ENCODE results near the gene ELP2. TPM values are rescaled to one million over a fixed set of nuclear protein-coding genes. Genes with fewer than 3 reads are reported as not detected.
A peak's percentile ranks its signal among the peaks of the same experiment; 100 is the strongest.
"Not testable (repeated sequence)": the region's sequence is repeated elsewhere in the genome, so short reads cannot be mapped to it uniquely, and the experiment has no call there.

ELP2 gene
- total and polyA plus RNA-seq, 3 experiments from 2014 or later: 64.1 to 89.6 (median 85.8) TPM

DNA sequence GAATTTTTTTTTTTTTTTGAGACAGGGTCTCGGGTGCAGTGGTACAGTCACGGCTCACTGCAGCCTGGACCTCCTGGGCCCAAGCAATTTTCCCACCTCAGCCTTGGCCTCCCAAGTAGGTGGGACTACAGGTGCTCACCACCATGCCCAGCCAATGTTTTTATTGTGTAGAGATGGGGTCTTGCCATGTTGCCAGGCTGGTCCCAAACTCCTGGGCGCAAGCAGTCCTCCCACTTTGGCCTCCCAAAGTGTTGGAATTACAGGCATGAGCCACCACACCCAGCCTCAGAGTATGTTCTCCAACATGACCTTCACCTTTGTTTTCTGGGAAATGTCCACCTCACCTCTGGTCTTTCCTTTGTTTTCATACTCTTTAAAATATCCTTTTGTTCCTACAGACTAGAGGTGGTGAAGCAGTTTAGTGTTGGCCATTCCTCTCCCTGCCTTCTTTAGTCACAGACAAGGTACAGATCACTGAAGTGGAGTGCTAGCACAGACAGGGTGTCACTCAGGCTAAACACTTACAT lies 38.1 kb downstream of the ELP2 start:
- ChIA-PET POLR2A (no interaction called here), CTCF (no interaction called here)
- Mint-ChIP-seq H3K27me3 (peaks cover 0 to 2% of the 10 kb centered on the region in 2 donors), H3K36me3 (peaks cover 7 to 86% (median 25%) of the 10 kb centered on the region in 3 donors), H3K4me3 (no peak overlapping the region), H3K9me3 (no peaks in the 10 kb centered on the region), H3K27ac (peak overlapping the region in 1 of 8 donors; percentile 10), H3K4me1 (peaks cover 4 to 12% (median 5%) of the 10 kb centered on the region in 3 donors)
- Histone ChIP-seq H3K9me3 (ENCODE audit: low read length) (no peaks in the 10 kb centered on the region), H3K27me3 (ENCODE audit: insufficient read depth, low read length, poor library complexity, severe bottlenecking) (no peaks in the 10 kb centered on the region), H3K27ac (ENCODE audit: low read depth, low read length) (no peak overlapping the region), H3K36me3 (ENCODE audit: insufficient read depth, low read length) (peaks cover 27% of the 10 kb centered on the region), H3K4me3 (ENCODE audit: low read length) (no peak overlapping the region), H3K4me1 (ENCODE audit: insufficient read depth, low read length) (no peaks in the 10 kb centered on the region)
- no peak for DNase-seq

DNA sequence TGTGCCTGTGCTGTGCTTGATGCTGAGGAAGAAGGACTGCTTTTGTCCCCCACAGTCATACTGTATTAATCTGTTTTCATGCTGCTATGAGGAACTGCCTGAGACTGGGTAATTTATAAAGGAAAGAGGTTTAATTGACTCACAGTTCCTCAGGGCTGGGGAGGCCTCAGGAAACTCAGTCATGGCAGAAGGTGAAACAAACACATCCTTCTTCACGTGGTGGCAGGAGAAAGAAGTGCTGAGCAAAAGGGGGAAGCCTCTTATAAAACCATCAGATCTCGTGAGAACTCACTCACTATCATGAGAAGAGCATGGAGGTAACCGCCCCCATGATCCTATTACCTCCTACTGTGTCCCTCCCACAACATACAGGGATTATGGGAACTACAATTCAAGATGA lies 38.6 kb downstream of the ELP2 start:
- H3K36me3 ChIP-seq (ENCODE audit: insufficient read depth, low read length): peaks cover 32% of the 10 kb centered on the region
- H3K27me3 Mint-ChIP-seq; H3K9me3 ChIP-seq (ENCODE audit: low read length); CTCF ChIA-PET; H3K27ac ChIP-seq (ENCODE audit: low read depth, low read length); H3K4me3 Mint-ChIP-seq; H3K4me1 ChIP-seq (ENCODE audit: insufficient read depth, low read length); H3K9me3 Mint-ChIP-seq; POLR2A ChIA-PET; H3K4me1 Mint-ChIP-seq; H3K27me3 ChIP-seq (ENCODE audit: insufficient read depth, low read length, poor library complexity, severe bottlenecking); H3K4me3 ChIP-seq (ENCODE audit: low read length); DNase-seq: not testable (repeated sequence)
- peak overlapping the region in 4 of 8 donors; percentile 10 to 61 (median 28) for H3K27ac Mint-ChIP-seq
- peaks cover 7 to 86% (median 25%) of the 10 kb centered on the region in 3 donors for H3K36me3 Mint-ChIP-seq

DNA sequence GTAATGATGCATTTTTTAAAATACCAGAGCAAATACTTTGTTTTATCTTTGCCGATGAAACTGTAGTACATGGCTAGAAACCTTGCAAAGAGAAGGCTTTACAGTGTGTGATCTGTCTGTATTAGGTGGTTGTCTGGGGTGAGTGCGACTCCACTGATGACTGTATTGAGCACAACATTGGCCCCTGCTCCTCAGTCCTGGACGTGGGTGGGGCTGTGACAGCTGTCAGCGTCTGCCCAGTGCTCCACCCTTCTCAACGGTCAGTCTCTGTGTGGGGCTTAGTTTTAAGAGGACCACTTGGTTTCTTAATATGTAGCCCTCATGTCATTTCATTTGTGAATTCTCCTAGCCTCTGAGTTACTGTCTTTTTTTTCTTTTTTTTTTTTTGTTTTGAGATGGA lies 40.2 kb downstream of the ELP2 start:
- no peak overlapping the region for H3K27ac ChIP-seq (ENCODE audit: low read depth, low read length)
- H3K4me3 Mint-ChIP-seq: no peak overlapping the region
- peaks cover 0 to 2% of the 10 kb centered on the region in 2 donors for H3K27me3 Mint-ChIP-seq
- ChIA-PET POLR2A (no interaction called here), CTCF (no interaction called here)
- peaks cover 7 to 84% (median 21%) of the 10 kb centered on the region in 3 donors for H3K36me3 Mint-ChIP-seq
- peaks cover 40% of the 10 kb centered on the region for H3K36me3 ChIP-seq (ENCODE audit: insufficient read depth, low read length)
- no peaks in the 10 kb centered on the region for H3K9me3 ChIP-seq (ENCODE audit: low read length)
- H3K4me1 Mint-ChIP-seq: peaks cover 0 to 3% (median 0%) of the 10 kb centered on the region in 3 donors
- H3K9me3 Mint-ChIP-seq: no peaks in the 10 kb centered on the region
- H3K4me1 ChIP-seq (ENCODE audit: insufficient read depth, low read length): no peaks in the 10 kb centered on the region
- no peak overlapping the region for H3K4me3 ChIP-seq (ENCODE audit: low read length)
- peak overlapping the region in 1 of 8 donors; percentile 54 for H3K27ac Mint-ChIP-seq
- no peak for DNase-seq
- H3K27me3 ChIP-seq (ENCODE audit: insufficient read depth, low read length, poor library complexity, severe bottlenecking): no peaks in the 10 kb centered on the region

DNA sequence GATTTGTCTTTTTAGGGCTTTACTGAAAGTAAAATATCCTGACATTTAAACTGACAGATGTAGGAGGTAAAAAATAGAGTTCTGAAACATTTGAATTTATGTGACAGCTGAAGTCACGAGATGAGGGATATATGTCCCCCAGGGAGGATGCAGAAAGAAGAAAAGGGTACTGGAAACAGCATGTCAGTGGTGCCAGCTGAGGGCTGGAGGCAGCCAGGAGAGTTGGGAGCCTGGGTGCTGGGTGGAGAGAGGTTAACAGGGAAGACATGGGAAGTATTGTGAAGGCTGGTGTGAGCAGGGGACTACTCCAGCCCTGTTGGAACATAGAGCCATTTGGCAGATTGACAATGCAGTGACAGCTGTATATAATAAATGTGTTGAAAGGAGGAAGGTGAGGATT lies 45.8 kb downstream of the ELP2 start:
- Histone ChIP-seq H3K27ac (ENCODE audit: low read depth, low read length) (no peak overlapping the region), H3K4me1 (ENCODE audit: insufficient read depth, low read length) (no peaks in the 10 kb centered on the region), H3K36me3 (ENCODE audit: insufficient read depth, low read length) (peaks cover 31% of the 10 kb centered on the region), H3K27me3 (ENCODE audit: insufficient read depth, low read length, poor library complexity, severe bottlenecking) (no peaks in the 10 kb centered on the region), H3K9me3 (ENCODE audit: low read length) (no peaks in the 10 kb centered on the region), H3K4me3 (ENCODE audit: low read length) (no peak overlapping the region)
- peaks cover 3 to 7% (median 5%) of the 10 kb centered on the region in 3 donors for H3K4me1 Mint-ChIP-seq
- H3K27ac Mint-ChIP-seq: peak overlapping the region in 5 of 8 donors; percentile 24 to 80 (median 72)
- H3K9me3 Mint-ChIP-seq: no peaks in the 10 kb centered on the region
- H3K36me3 Mint-ChIP-seq: peaks cover 5 to 70% (median 18%) of the 10 kb centered on the region in 3 donors
- H3K4me3 Mint-ChIP-seq: no peak overlapping the region
- DNase-seq: no peak
- no peaks in the 10 kb centered on the region for H3K27me3 Mint-ChIP-seq
- ChIA-PET CTCF (interaction anchor here (0.6 kb wide), 1 partner anchor 15 kb away, joined by 3 read pairs; no protein-coding TSS in a partner anchor), POLR2A (no interaction called here)

DNA sequence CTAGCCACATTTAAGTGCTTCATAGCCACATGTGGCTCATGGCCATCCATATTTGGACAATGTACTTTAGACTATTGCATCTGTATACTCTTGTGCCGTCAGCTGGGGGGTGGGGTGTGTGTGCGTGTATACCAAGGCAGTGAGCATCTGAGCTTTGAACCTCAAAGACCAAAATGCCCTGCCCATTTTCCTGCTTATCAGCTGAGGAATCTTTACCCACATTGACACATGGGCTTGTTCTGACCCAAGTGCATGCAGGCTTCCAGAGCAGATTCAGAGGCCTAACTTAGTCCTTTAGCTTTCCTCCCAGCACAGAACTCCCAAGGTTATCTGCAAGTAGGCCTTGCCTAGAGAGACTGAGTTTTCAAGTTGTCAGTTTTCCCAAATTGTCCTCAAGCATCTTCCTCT lies 46.5 kb downstream of the ELP2 start:
- Mint-ChIP-seq H3K27me3 (no peaks in the 10 kb centered on the region), H3K27ac (peak overlapping the region in 1 of 8 donors; percentile 24), H3K4me1 (peaks cover 3 to 7% (median 5%) of the 10 kb centered on the region in 3 donors), H3K36me3 (peaks cover 5 to 63% (median 18%) of the 10 kb centered on the region in 3 donors), H3K9me3 (no peaks in the 10 kb centered on the region), H3K4me3 (no peak overlapping the region)
- Histone ChIP-seq H3K27ac (ENCODE audit: low read depth, low read length) (no peak overlapping the region), H3K4me1 (ENCODE audit: insufficient read depth, low read length) (no peaks in the 10 kb centered on the region), H3K9me3 (ENCODE audit: low read length) (no peaks in the 10 kb centered on the region), H3K4me3 (ENCODE audit: low read length) (no peak overlapping the region), H3K36me3 (ENCODE audit: insufficient read depth, low read length) (peaks cover 24% of the 10 kb centered on the region), H3K27me3 (ENCODE audit: insufficient read depth, low read length, poor library complexity, severe bottlenecking) (no peaks in the 10 kb centered on the region)
- no peak for DNase-seq
- ChIA-PET CTCF (no interaction called here), POLR2A (no interaction called here)

DNA sequence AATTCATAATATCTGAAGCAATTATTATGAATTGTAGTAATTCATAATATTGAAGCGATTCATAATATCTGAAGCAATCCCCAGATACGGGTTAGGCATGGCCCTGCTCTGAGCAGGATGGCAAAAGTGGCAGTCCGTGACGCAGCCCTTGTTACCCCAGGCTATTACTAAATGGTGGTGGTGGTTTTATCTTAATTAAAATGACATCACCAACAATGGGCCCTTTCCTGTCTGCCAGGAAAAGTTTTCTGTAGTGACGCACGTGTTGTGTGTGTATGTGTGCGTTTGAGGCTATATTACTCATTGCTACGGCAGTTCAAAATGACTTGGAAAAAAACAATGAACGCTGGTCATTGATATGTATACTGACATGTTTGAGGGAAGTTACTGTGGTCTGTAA lies 47.0 kb downstream of the ELP2 start:
- ChIA-PET CTCF (no interaction called here), POLR2A (no interaction called here)
- peaks cover 3 to 7% (median 5%) of the 10 kb centered on the region in 3 donors for H3K4me1 Mint-ChIP-seq
- no peaks in the 10 kb centered on the region for H3K9me3 Mint-ChIP-seq
- Histone ChIP-seq H3K27ac (ENCODE audit: low read depth, low read length) (no peak overlapping the region), H3K4me1 (ENCODE audit: insufficient read depth, low read length) (no peaks in the 10 kb centered on the region), H3K36me3 (ENCODE audit: insufficient read depth, low read length) (peaks cover 23% of the 10 kb centered on the region), H3K9me3 (ENCODE audit: low read length) (no peaks in the 10 kb centered on the region), H3K4me3 (ENCODE audit: low read length) (no peak overlapping the region), H3K27me3 (ENCODE audit: insufficient read depth, low read length, poor library complexity, severe bottlenecking) (no peaks in the 10 kb centered on the region)
- H3K36me3 Mint-ChIP-seq: peaks cover 5 to 58% (median 16%) of the 10 kb centered on the region in 3 donors
- H3K27me3 Mint-ChIP-seq: no peaks in the 10 kb centered on the region
- H3K27ac Mint-ChIP-seq: no peak overlapping the region
- no peak for DNase-seq
- no peak overlapping the region for H3K4me3 Mint-ChIP-seq

DNA sequence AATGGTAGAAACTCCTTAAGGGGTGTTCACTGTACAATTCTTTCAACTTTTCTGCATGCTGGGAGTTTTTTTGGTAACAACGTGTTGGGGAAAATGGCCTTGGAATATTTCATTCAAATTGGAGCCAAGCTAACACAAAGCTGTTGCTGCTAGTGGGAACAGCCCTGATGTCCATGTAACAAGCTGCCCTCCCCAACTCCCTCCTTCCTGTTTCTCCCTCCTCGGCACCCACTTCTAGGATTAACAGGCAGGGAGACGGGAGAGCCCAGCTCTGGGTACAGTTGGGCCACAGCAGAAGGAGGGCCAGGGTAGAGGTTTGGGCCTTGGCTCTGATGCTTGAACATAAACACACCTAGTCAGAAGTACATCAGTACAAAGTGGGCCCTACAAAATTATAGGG lies 48.2 kb downstream of the ELP2 start:
- H3K9me3 Mint-ChIP-seq: no peaks in the 10 kb centered on the region
- H3K4me3 ChIP-seq (ENCODE audit: low read length): no peak overlapping the region

DNA sequence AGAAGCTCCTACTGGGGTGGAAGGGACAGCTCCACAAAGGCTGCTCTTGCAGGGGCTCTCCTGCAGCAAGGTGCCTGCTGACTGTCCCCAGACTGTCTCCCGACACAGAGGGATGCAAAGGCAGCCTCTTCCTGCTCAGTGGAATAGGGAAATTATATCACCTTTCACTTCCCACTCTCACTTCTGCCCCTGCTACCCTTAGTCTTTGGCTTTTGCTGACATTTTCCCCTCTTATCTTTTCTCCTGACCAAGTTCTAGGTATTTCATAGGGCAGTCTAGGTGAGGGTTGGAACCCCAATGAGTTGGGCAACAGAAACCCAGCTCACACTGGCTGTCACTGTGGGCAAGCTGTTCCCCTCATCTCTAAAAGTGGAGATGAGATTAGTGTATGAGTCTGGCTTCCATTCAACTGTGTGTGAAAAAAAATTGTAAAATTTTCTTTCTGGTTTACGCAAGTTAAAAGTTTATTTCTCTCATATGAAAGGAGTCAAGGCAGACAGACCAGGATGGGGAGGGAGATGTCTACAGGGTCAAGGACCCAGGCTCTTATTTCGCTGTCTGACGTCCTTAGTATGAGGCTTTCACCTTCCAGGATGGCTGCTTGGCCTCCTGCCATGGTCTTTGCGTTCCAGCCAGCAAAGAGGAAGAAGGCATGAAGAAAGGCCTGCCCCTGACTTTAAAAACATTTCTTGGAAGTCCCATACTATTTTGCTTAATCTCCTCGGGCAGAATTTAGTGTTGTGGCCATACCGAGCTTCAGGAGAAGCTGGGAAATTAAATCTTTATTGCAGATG lies 50.1 kb downstream of the ELP2 start:
- Histone ChIP-seq H3K27ac (ENCODE audit: low read depth, low read length) (no peak overlapping the region), H3K4me3 (ENCODE audit: low read length) (no peak overlapping the region), H3K4me1 (ENCODE audit: insufficient read depth, low read length) (no peaks in the 10 kb centered on the region), H3K9me3 (ENCODE audit: low read length) (no peaks in the 10 kb centered on the region), H3K27me3 (ENCODE audit: insufficient read depth, low read length, poor library complexity, severe bottlenecking) (no peaks in the 10 kb centered on the region), H3K36me3 (ENCODE audit: insufficient read depth, low read length) (peaks cover 9% of the 10 kb centered on the region)
- Mint-ChIP-seq H3K27me3 (no peaks in the 10 kb centered on the region), H3K4me1 (peaks cover 3 to 7% (median 5%) of the 10 kb centered on the region in 3 donors), H3K9me3 (no peaks in the 10 kb centered on the region), H3K36me3 (peaks cover 5 to 30% (median 14%) of the 10 kb centered on the region in 3 donors), H3K27ac (peak overlapping the region in 6 of 8 donors; percentile 0 to 80 (median 23)), H3K4me3 (no peak overlapping the region)
- ChIA-PET POLR2A (no interaction called here), CTCF (no interaction called here)
- DNase-seq: no peak

More for the DNA sequence above, 48.2 kb downstream of the ELP2 start:
- H3K36me3 ChIP-seq (ENCODE audit: insufficient read depth, low read length): peaks cover 19% of the 10 kb centered on the region
- DNase-seq: no peak
- no peak overlapping the region for H3K27ac ChIP-seq (ENCODE audit: low read depth, low read length)
- POLR2A ChIA-PET: no interaction called here
- no peak overlapping the region for H3K4me3 Mint-ChIP-seq
- H3K27me3 ChIP-seq (ENCODE audit: insufficient read depth, low read length, poor library complexity, severe bottlenecking): no peaks in the 10 kb centered on the region
- no peaks in the 10 kb centered on the region for H3K27me3 Mint-ChIP-seq
- no peaks in the 10 kb centered on the region for H3K9me3 ChIP-seq (ENCODE audit: low read length)
- peak overlapping the region in 2 of 8 donors; percentile 27 to 30 for H3K27ac Mint-ChIP-seq
- CTCF ChIA-PET: no interaction called here
- H3K4me1 ChIP-seq (ENCODE audit: insufficient read depth, low read length): no peaks in the 10 kb centered on the region
- peaks cover 5 to 46% (median 16%) of the 10 kb centered on the region in 3 donors for H3K36me3 Mint-ChIP-seq
- peaks cover 3 to 7% (median 5%) of the 10 kb centered on the region in 3 donors for H3K4me1 Mint-ChIP-seq

Measured in CD8-positive, alpha-beta memory T cell (primary cell).